Activated CD8-positive, alpha-beta memory T cell treated with anti-CD3 and anti-CD28 coated beads, Interleukin-2, amount 50 U/mL, for 24 hours (primary cell): ENCODE measurements around the gene AKT2.

ENCODE experiments used
- DNase-seq: peaks from one replicate; pipeline ENCODE4 v3.0.0-alpha.2; 2020; ENCODE audit errors: extremely low read depth

AKT2 gene

GRCh38 chr19:40253611-40254092 lies 31.5 kb downstream of the AKT2 start:
- no peak for DNase-seq

- no peak for DNase-seq
Measured at GRCh38 chr19:40252395-40252794, 32.8 kb downstream of the AKT2 start.

- no peak for DNase-seq
Measured at GRCh38 chr19:40251991-40252390, 33.2 kb downstream of the AKT2 start.

GRCh38 chr19:40251244-40251643 lies 33.9 kb downstream of the AKT2 start:
- DNase-seq: no peak

- no peak for DNase-seq
Measured at GRCh38 chr19:40249781-40250180, 35.4 kb downstream of the AKT2 start.

- no peak for DNase-seq
Measured at GRCh38 chr19:40249201-40249600, 35.9 kb downstream of the AKT2 start.

- DNase-seq: no peak
Measured at GRCh38 chr19:40247735-40248262, 37.3 kb downstream of the AKT2 start.

- DNase-seq: no peak
Measured at GRCh38 chr19:40247178-40247577, 38.0 kb downstream of the AKT2 start.

- DNase-seq: no peak
Measured at GRCh38 chr19:40246292-40247073, 38.7 kb downstream of the AKT2 start.

GRCh38 chr19:40245506-40246128 lies 39.5 kb downstream of the AKT2 start:
- no peak for DNase-seq

GRCh38 chr19:40244579-40245317 lies 40.4 kb downstream of the AKT2 start:
- DNase-seq: no peak

GRCh38 chr19:40243181-40243580 lies 42.0 kb downstream of the AKT2 start:
- no peak for DNase-seq

GRCh38 chr19:40242480-40242879 lies 42.7 kb downstream of the AKT2 start:
- DNase-seq: no peak

- DNase-seq: no peak
Measured at GRCh38 chr19:40241809-40242384, 43.2 kb downstream of the AKT2 start.

- DNase-seq: no peak
Measured at GRCh38 chr19:40241125-40241808, 43.9 kb downstream of the AKT2 start.

- no peak for DNase-seq
Measured at GRCh38 chr19:40240332-40240731, 44.8 kb downstream of the AKT2 start.

- no peak for DNase-seq
Measured at GRCh38 chr19:40239415-40240226, 45.5 kb downstream of the AKT2 start.

- DNase-seq: no peak
Measured at GRCh38 chr19:40238775-40239174, 46.4 kb downstream of the AKT2 start.

GRCh38 chr19:40237791-40238190 lies 47.4 kb downstream of the AKT2 start:
- DNase-seq: no peak

- DNase-seq: no peak
Measured at GRCh38 chr19:40236366-40236765, 48.8 kb downstream of the AKT2 start.

- no peak for DNase-seq
Measured at GRCh38 chr19:40236026-40236355, 49.2 kb downstream of the AKT2 start.
